Measurements from ENCODE around the gene LSM7. TPM values are rescaled to one million over a fixed set of nuclear protein-coding genes. Genes with fewer than 3 reads are reported as not detected.

LSM7 gene
- polyA plus RNA-seq, 1 donor from 2014 or later: 550 TPM

DNA sequence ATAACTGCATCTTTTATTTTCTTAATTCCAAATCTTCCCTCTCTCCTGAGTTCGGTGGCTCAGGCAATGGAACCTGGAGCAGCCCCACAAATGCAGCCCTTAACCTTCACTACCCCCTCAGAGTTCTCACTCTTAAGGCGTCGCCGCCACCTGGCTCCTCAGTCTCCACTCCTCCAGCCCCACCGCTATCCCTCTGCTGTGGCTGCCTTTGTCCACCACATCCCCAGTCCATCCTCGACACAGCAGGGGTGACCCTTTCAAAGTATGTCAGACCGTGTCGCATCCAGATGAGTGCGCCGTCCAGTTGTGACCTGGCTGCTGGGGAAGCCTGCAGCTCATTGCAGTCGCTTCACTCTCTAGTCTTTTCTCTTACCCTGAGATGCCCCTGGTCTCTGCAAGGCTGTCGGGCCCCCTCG lies 1.1 kb upstream of the LSM7 start:
- no peak for TF ChIP-seq MXI1 (conservative IDR thresholded peaks at IDR 0.05; ENCODE audit: poor library complexity, severe bottlenecking)
- no peak for TF ChIP-seq EZH2 (IDR thresholded peaks at IDR 0.05; ENCODE audit: borderline replicate concordance, insufficient read depth, low read length, poor library complexity, severe bottlenecking)
- no peak for TF ChIP-seq TAF1 (IDR thresholded peaks at IDR 0.05; ENCODE audit: low read depth)
- TF ChIP-seq RAD21 (conservative IDR thresholded peaks at IDR 0.05): no peak
- TF ChIP-seq POLR2AphosphoS5 (IDR thresholded peaks at IDR 0.05): no peak
- no peak for TF ChIP-seq CTCF (IDR thresholded peaks at IDR 0.05; ENCODE audit: poor library complexity, severe bottlenecking)
- no peak for TF ChIP-seq EP300 (conservative IDR thresholded peaks at IDR 0.05; ENCODE audit: poor library complexity, severe bottlenecking)
- no peak for TF ChIP-seq SMC3 (conservative IDR thresholded peaks at IDR 0.05; ENCODE audit: poor library complexity)
- no peak for TF ChIP-seq REST (IDR thresholded peaks at IDR 0.05; ENCODE audit: borderline replicate concordance)

DNA sequence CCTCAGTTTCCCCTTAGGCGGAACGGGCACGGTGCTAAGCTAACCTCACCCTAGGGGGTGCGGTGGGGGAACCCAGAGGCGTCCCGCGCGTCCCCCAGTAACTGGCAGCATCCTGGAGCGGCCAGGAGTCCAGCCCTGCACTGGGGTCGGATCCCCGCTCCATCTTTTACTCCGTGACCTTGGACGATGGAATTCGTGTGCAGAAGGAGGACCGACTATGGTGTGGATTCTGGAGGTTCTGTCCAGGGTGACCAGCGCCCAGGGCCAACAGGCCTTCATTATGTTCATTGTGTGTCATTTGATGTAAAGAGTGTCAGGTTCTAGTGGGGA lies 728 bp upstream of the LSM7 start:
- Histone ChIP-seq H3K4me3 (ENCODE audit: low read length) (peak overlapping the region; percentile 98), H3K79me2 (replicated peaks; ENCODE audit: insufficient read depth, low read length) (peaks cover 57% of the 10 kb centered on the region), H3K9me3 (ENCODE audit: low read length) (no peaks in the 10 kb centered on the region), H3K36me3 (ENCODE audit: insufficient read depth, low read length) (no peaks in the 10 kb centered on the region), H4K20me1 (ENCODE audit: insufficient read depth) (no peaks in the 10 kb centered on the region), H3F3A (ENCODE audit: insufficient read depth, low read length, poor library complexity, severe bottlenecking) (no peaks in the 10 kb centered on the region), H3K4me2 (ENCODE audit: low read length) (peak overlapping the region; percentile 61), H3K9me2 (ENCODE audit: insufficient read depth, low read length) (no peaks in the 10 kb centered on the region), H3K27me3 (ENCODE audit: insufficient read depth, low read depth, low read length) (no peaks in the 10 kb centered on the region), H3K27ac (ENCODE audit: low read length) (peak overlapping the region; percentile 89), H2AFZ (ENCODE audit: low read depth, low read length) (peak overlapping the region; percentile 56), H3K9ac (ENCODE audit: low read length) (peak overlapping the region; percentile 89)
- TF ChIP-seq RAD21 (conservative IDR thresholded peaks at IDR 0.05) (no peak), REST (IDR thresholded peaks at IDR 0.05; ENCODE audit: borderline replicate concordance) (no peak), SMC3 (conservative IDR thresholded peaks at IDR 0.05; ENCODE audit: poor library complexity) (no peak), EZH2 (IDR thresholded peaks at IDR 0.05; ENCODE audit: borderline replicate concordance, insufficient read depth, low read length, poor library complexity, severe bottlenecking) (no peak), MXI1 (conservative IDR thresholded peaks at IDR 0.05; ENCODE audit: poor library complexity, severe bottlenecking) (no peak), POLR2AphosphoS5 (IDR thresholded peaks at IDR 0.05) (no peak), EP300 (conservative IDR thresholded peaks at IDR 0.05; ENCODE audit: poor library complexity, severe bottlenecking) (no peak), TAF1 (IDR thresholded peaks at IDR 0.05; ENCODE audit: low read depth) (no peak), CTCF (IDR thresholded peaks at IDR 0.05; ENCODE audit: poor library complexity, severe bottlenecking) (no peak)

More for the DNA sequence above, 1.1 kb upstream of the LSM7 start:
- Histone ChIP-seq H2AFZ (ENCODE audit: low read depth, low read length) (no peak overlapping the region), H3F3A (ENCODE audit: insufficient read depth, low read length, poor library complexity, severe bottlenecking) (no peaks in the 10 kb centered on the region), H3K36me3 (ENCODE audit: insufficient read depth, low read length) (no peaks in the 10 kb centered on the region), H3K4me2 (ENCODE audit: low read length) (peak overlapping the region; percentile 61), H3K79me2 (replicated peaks; ENCODE audit: insufficient read depth, low read length) (peaks cover 57% of the 10 kb centered on the region), H3K9me3 (ENCODE audit: low read length) (no peaks in the 10 kb centered on the region), H4K20me1 (ENCODE audit: insufficient read depth) (no peaks in the 10 kb centered on the region), H3K27me3 (ENCODE audit: insufficient read depth, low read depth, low read length) (no peaks in the 10 kb centered on the region), H3K27ac (ENCODE audit: low read length) (peak overlapping the region; percentile 89), H3K9me2 (ENCODE audit: insufficient read depth, low read length) (no peaks in the 10 kb centered on the region), H3K9ac (ENCODE audit: low read length) (peak overlapping the region; percentile 89), H3K4me3 (ENCODE audit: low read length) (peak overlapping the region; percentile 98)

All from neural cell (in vitro differentiated cells).